ENCODE results near the gene B9D1. TPM values are rescaled to one million over a fixed set of nuclear protein-coding genes. Genes with fewer than 3 reads are reported as not detected.
A peak's percentile ranks its signal among the peaks of the same experiment; 100 is the strongest.

B9D1 gene
- total RNA-seq, 1 experiment from 2014 or later: 20.0 TPM

- Histone ChIP-seq H3K27ac (ENCODE audit: low read depth, low read length) (peak overlapping the region; percentile 70), H3K4me1 (ENCODE audit: control insufficient read depth in 1 of 2, insufficient read depth in 2 of 2, low read length in 2 of 2) (peaks cover 26 to 36% of the 10 kb centered on the region in 2 experiments), H3K9me2 (ENCODE audit: insufficient read depth) (no peaks in the 10 kb centered on the region), H2AFZ (ENCODE audit: low read depth, low read length, poor library complexity, severe bottlenecking) (no peak overlapping the region), H3K4me2 (ENCODE audit: low read length) (peak overlapping the region; percentile 65), H3K36me3 (ENCODE audit: control insufficient read depth in 1 of 2, insufficient read depth in 2 of 2, low read length in 2 of 2) (0 out of 4 replicates have a peak, but pooled peaks cover 0 to 3% of the 10 kb centered on the region in 2 experiments), H3K9ac (ENCODE audit: low read length) (peak overlapping the region; percentile 35), H3K79me2 (ENCODE audit: insufficient read depth, low read length) (no peaks in the 10 kb centered on the region), H3K4me3 (replicated peaks in 1 of 2; ENCODE audit: low read depth in 1 of 2, low read length in 2 of 2) (peak overlapping the region in 1 of 2 experiments; percentile 2; a peak in 1 of 4 replicates), H3K27me3 (ENCODE audit: insufficient read depth, low read length) (no peaks in the 10 kb centered on the region), H3K9me3 (ENCODE audit: control insufficient read depth in 1 of 2, insufficient read depth in 1 of 2, low read depth in 1 of 2, low read length in 2 of 2) (no peaks in the 10 kb centered on the region), H4K20me1 (ENCODE audit: insufficient read depth) (no peaks in the 10 kb centered on the region)
- RAD21 ChIA-PET (ENCODE audit: low non-redundant PET in 1 of 2, low total read pairs in 2 of 2, uncharacterized antibody in 2 of 2, unreplicated experiment in 2 of 2): no interaction called here
- CTCF ChIA-PET: interaction anchor here (1.1 kb wide), 1 partner anchor 8 kb away, joined by 3 read pairs; no protein-coding TSS in a partner anchor
- ATAC-seq (peak; percentile 80), DNase-seq (ENCODE audit: low read depth, low spot score) (peak; percentile 23)
- no TSS peak for BruUV-seq (replicated peaks)
- intact Hi-C loops (cut with micrococcal nuclease): no loop called here
- POLR2A ChIA-PET: no interaction called here
- TF ChIP-seq ELF1 (IDR thresholded peaks at IDR 0.05; ENCODE audit: borderline replicate concordance, low read depth): no peak
- TF ChIP-seq ATF3 (IDR thresholded peaks at IDR 0.05): no peak
- no peak for TF ChIP-seq YY1 (IDR thresholded peaks at IDR 0.05; ENCODE audit: extremely low read depth, insufficient replicate concordance, low read depth, low read length)
- TF ChIP-seq RAD21 (IDR thresholded peaks at IDR 0.05; ENCODE audit: low read depth): no peak
- TF ChIP-seq EZH2phosphoT487 (IDR thresholded peaks at IDR 0.05; ENCODE audit: borderline replicate concordance): no peak
- no peak for TF ChIP-seq POLR2AphosphoS5 (IDR thresholded peaks at IDR 0.05; ENCODE audit: low read depth, low read length)
- TF ChIP-seq EZH2 (IDR thresholded peaks at IDR 0.05): no peak
- no peak; the same call in 1 of the 2 replicates for TF ChIP-seq SP1 (IDR thresholded peaks at IDR 0.05; ENCODE audit: low read depth)
- TF ChIP-seq CTCF (IDR thresholded peaks at IDR 0.05 in 2 of 3, conservative IDR thresholded peaks at IDR 0.05 in 1 of 3; ENCODE audit: borderline replicate concordance in 1 of 3, insufficient read depth in 1 of 3, low read depth in 2 of 3, low read length in 2 of 3): no peak
- no peak for TF ChIP-seq ZBTB33 (IDR thresholded peaks at IDR 0.05; ENCODE audit: extremely low read depth, insufficient replicate concordance, low read length)
- no peak for TF ChIP-seq CEBPB (IDR thresholded peaks at IDR 0.05; ENCODE audit: low read depth)
- peak; percentile 53 for TF ChIP-seq JUND (IDR thresholded peaks at IDR 0.05)
- TF ChIP-seq POLR2A (IDR thresholded peaks at IDR 0.05; ENCODE audit: borderline replicate concordance, extremely low read depth, insufficient read depth, insufficient read length): no peak
- TF ChIP-seq MAX (IDR thresholded peaks at IDR 0.05): peak; percentile 50; the same call in 1 of the 2 replicates
- no peak for TF ChIP-seq ZFX (IDR thresholded peaks at IDR 0.05)
- TF ChIP-seq SIN3A (IDR thresholded peaks at IDR 0.05; ENCODE audit: low read depth): peak; percentile 50; the same call in 1 of the 2 replicates
- peak; percentile 59 for TF ChIP-seq FOSL1 (IDR thresholded peaks at IDR 0.05; ENCODE audit: low read depth)
- no peak for TF ChIP-seq TCF7L2 (IDR thresholded peaks at IDR 0.05; ENCODE audit: borderline replicate concordance, extremely low read depth, insufficient read depth, insufficient read length)
- TF ChIP-seq CBX3 (IDR thresholded peaks at IDR 0.05; ENCODE audit: low read depth): peak; percentile 43; the same call in 1 of the 2 replicates
These were observed 15.9 kb downstream of the B9D1 start for GRCh38 chr17:19346351-19347255.

All from HCT116 (cell line).